Measurements from ENCODE around the gene MMGT1.
"Not testable (repeated sequence)": the region's sequence is repeated elsewhere in the genome, so short reads cannot be mapped to it uniquely, and the experiment has no call there.

Gene MMGT1

GRCh38 chrX:135923353-135923752, 50.4 kb downstream of the MMGT1 start:
- no peak for DNase-seq (ENCODE audit: low read depth)

- DNase-seq (ENCODE audit: low read depth) = not testable (repeated sequence)
Measured at GRCh38 chrX:135920516-135920915, 53.3 kb downstream of the MMGT1 start.

GRCh38 chrX:135914404-135914803, 59.4 kb downstream of the MMGT1 start:
- no peak for DNase-seq (ENCODE audit: low read depth)
